Activated CD8-positive, alpha-beta T cell treated with anti-CD3 and anti-CD28 coated beads for 36 hours (primary cell): ENCODE data around the gene ABHD2. TPM values are rescaled to one million over a fixed set of nuclear protein-coding genes. Genes with fewer than 3 reads are reported as not detected.
A peak's percentile ranks its signal among the peaks of the same experiment; 100 is the strongest.
"Not testable (repeated sequence)": the region's sequence is repeated elsewhere in the genome, so short reads cannot be mapped to it uniquely, and the experiment has no call there.

ENCODE experiments used
- ATAC-seq: fragments of 200-7000 bp; cut with Tn5 transposase; one replicate; pipeline ENCODE4 v1.10.0; 2021; ENCODE audit warnings: mild to moderate bottlenecking, moderate library complexity
- CTCF ChIA-PET: fragments of 350-600 bp; sonication (Branson Sonifier 250); formaldehyde crosslinking; loops from one replicate; lab custom pipeline; 2021; ENCODE audit warnings: antibody characterized with exemption; lab: Charles Lee
- POLR2A ChIA-PET: fragments of 350-600 bp; sonication (Branson Sonifier 250); formaldehyde crosslinking; loops from one replicate; lab custom pipeline; 2021; ENCODE audit warnings: antibody characterized with exemption; lab: Charles Lee
- DNase-seq: peaks from one replicate; pipeline ENCODE4 v3.0.0-alpha.2; 2020
- H3K27ac Mint-ChIP-seq: one replicate; pipeline ENCODE4 v1.8.0; 2021; ENCODE audit warnings: mild to moderate bottlenecking, mixed read lengths
- H3K27me3 Mint-ChIP-seq: one replicate; pipeline ENCODE4 v1.8.0; 2021; ENCODE audit warnings: mixed read lengths
- H3K36me3 Mint-ChIP-seq: one replicate; pipeline ENCODE4 v1.8.0; 2021; ENCODE audit warnings: low read depth, mixed read lengths
- H3K4me1 Mint-ChIP-seq: one replicate; pipeline ENCODE4 v1.8.0; 2021; ENCODE audit warnings: low read depth, mixed read lengths
- H3K4me3 Mint-ChIP-seq: one replicate; pipeline ENCODE4 v1.8.0; 2021; ENCODE audit warnings: mild to moderate bottlenecking, moderate library complexity, mixed read lengths
- H3K9me3 Mint-ChIP-seq: one replicate; pipeline ENCODE4 v1.8.0; 2021; ENCODE audit warnings: mixed read lengths
- CTCF ChIP-seq: fragments of 200-600 bp; IDR thresholded peaks from one replicate; pipeline ENCODE4 v1.8.0; 2022; ENCODE audit warnings: antibody characterized with exemption, mild to moderate bottlenecking
- intact Hi-C: fragments of 100-400 bp; cut with micrococcal nuclease; formaldehyde crosslinking; loops from one replicate; pipeline ENCODE4 v1.10.0; 2022
- total RNA-seq, 2 experiments: library from RNA; stranded (reverse); gene quantifications; one replicate each; pipeline ENCODE4 v1.2.3, GENCODE V29; 2021

The ABHD2 gene
- total RNA-seq, 2 experiments from 2014 or later: 36.8 to 38.9 TPM

- DNase-seq: no peak
- peak; percentile 4 for ATAC-seq
- intact Hi-C loops: loop anchor here (2.0 kb wide), 1 partner anchor 38 kb away; no protein-coding TSS in a partner anchor
These were observed 156.3 kb downstream of the ABHD2 start for GRCh38 chr15:89244574-89244903.

GRCh38 chr15:89247446-89247845 lies 159.2 kb downstream of the ABHD2 start:
- POLR2A ChIA-PET: interaction anchor here (1.0 kb wide), 1 partner anchor 86 kb away, joined by 3 read pairs; no protein-coding TSS in a partner anchor
- intact Hi-C loops: no loop called here
- H3K9me3 Mint-ChIP-seq: no peaks in the 10 kb centered on the region
- H3K36me3 Mint-ChIP-seq: peaks cover 61% of the 10 kb centered on the region
- TF ChIP-seq CTCF: no peak
- no peak overlapping the region for H3K4me3 Mint-ChIP-seq
- no peak overlapping the region for H3K27ac Mint-ChIP-seq
- DNase-seq (no peak), ATAC-seq (no peak)
- H3K27me3 Mint-ChIP-seq: no peaks in the 10 kb centered on the region
- H3K4me1 Mint-ChIP-seq: peaks cover 34% of the 10 kb centered on the region
- CTCF ChIA-PET: interaction anchor here (4.7 kb wide), 1 partner anchor 41 kb away, joined by 82 read pairs; no protein-coding TSS in a partner anchor

More at GRCh38 chr15:89244574-89244903, 156.3 kb downstream of the ABHD2 start:
- ChIA-PET POLR2A (interaction anchor here (0.6 to 2.1 kb wide), 8 partner anchors 9 to 89 kb away, joined by 3 to 9 read pairs (median 4); no protein-coding TSS in a partner anchor), CTCF (interaction anchor here (0.7 to 4.7 kb wide), 15 partner anchors 8 to 114 kb away, joined by 3 to 82 read pairs (median 4); partner anchors contain the start of gene POLG)
- Mint-ChIP-seq H3K36me3 (peaks cover 44% of the 10 kb centered on the region), H3K9me3 (no peaks in the 10 kb centered on the region), H3K4me3 (peak overlapping the region; percentile 96), H3K27ac (peak overlapping the region; percentile 93), H3K27me3 (no peaks in the 10 kb centered on the region), H3K4me1 (peaks cover 33% of the 10 kb centered on the region)
- no peak for TF ChIP-seq CTCF

- intact Hi-C loops: no loop called here
These were observed 160.3 kb downstream of the ABHD2 start for GRCh38 chr15:89248584-89248983.

GRCh38 chr15:89250142-89250541 lies 161.9 kb downstream of the ABHD2 start:
- not testable (repeated sequence) for ATAC-seq

More at GRCh38 chr15:89248584-89248983, 160.3 kb downstream of the ABHD2 start:
- Mint-ChIP-seq H3K27ac (no peak overlapping the region), H3K36me3 (peaks cover 68% of the 10 kb centered on the region), H3K9me3 (no peaks in the 10 kb centered on the region), H3K4me1 (peaks cover 28% of the 10 kb centered on the region), H3K27me3 (no peaks in the 10 kb centered on the region), H3K4me3 (no peak overlapping the region)
- DNase-seq: no peak
- no peak for TF ChIP-seq CTCF
- ATAC-seq: no peak
- CTCF ChIA-PET: interaction anchor here (1.7 to 1.8 kb wide), 2 partner anchors 41 to 77 kb away, joined by 3 to 5 read pairs; no protein-coding TSS in a partner anchor
- POLR2A ChIA-PET: interaction anchor here (1.0 kb wide), 1 partner anchor 54 kb away, joined by 3 read pairs; no protein-coding TSS in a partner anchor

More at GRCh38 chr15:89250142-89250541, 161.9 kb downstream of the ABHD2 start:
- intact Hi-C loops, H3K27me3 Mint-ChIP-seq, DNase-seq, H3K4me3 Mint-ChIP-seq, H3K9me3 Mint-ChIP-seq, H3K27ac Mint-ChIP-seq, POLR2A ChIA-PET: not testable (repeated sequence)
- CTCF ChIA-PET: interaction anchor here (1.7 kb wide), 1 partner anchor 43 kb away, joined by 3 read pairs; no protein-coding TSS in a partner anchor
- Mint-ChIP-seq H3K4me1 (peaks cover 25% of the 10 kb centered on the region), H3K36me3 (peaks cover 69% of the 10 kb centered on the region)

Other genes with a start within 250 kb of the ABHD2 start
- 10 to 100 TPM; 63.2 to 69.5 TPM for gene HAPLN3, start 192.9 kb upstream of the ABHD2 start, total RNA-seq
- gene MFGE8, start 175.1 kb upstream of the ABHD2 start, total RNA-seq: 10 to 100 TPM; 29.0 to 34.0 TPM
- gene RLBP1, start 133.1 kb downstream of the ABHD2 start, total RNA-seq: not detected
- gene FANCI, start 155.5 kb downstream of the ABHD2 start, total RNA-seq: 100 to 1,000 TPM; 180 TPM
- 100 to 1,000 TPM; 101 to 106 TPM for gene POLG, start 246.4 kb downstream of the ABHD2 start, total RNA-seq